Peyer's patch (tissue), 4 donors: ENCODE measurements around the gene RPL21.

Experiments used
- CTCF ChIP-seq, 6 experiments: fragments of 450-650 bp in 4 of 6; fragments of 200-600 bp in 2 of 6; sonication (generic) in 1 of 6; IDR thresholded peaks; one replicate each; pipeline ENCODE4 v1.5.1; 2017 to 2019; ENCODE audit warnings: antibody characterized with exemption in 6 of 6, mild to moderate bottlenecking in 3 of 6, moderate library complexity in 1 of 6
- POLR2A ChIP-seq, 2 donors: fragments of 450-650 bp; IDR thresholded peaks; one replicate each; pipeline ENCODE4 v1.5.1; 2017; ENCODE audit warnings: antibody characterized with exemption in 2 of 2, mild to moderate bottlenecking in 2 of 2, moderate library complexity in 2 of 2

DNA sequence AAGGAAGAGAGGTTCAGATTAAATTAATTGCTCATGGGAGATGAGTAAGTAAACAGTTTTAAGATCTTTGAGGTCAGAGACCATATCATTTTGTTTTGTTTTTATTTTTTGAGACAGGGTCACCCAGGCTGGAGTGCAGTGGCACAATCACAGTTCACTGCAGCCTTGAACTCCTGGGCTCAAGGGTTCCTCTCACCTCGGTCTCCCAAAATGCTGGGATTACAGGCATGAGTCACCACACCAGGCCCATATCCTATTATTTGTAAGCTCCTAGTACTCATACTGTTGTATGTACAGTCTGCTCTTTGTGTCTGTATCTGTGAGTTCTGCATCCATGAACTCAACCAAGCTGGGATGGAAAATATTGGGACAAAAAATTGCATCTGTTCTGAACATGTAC, 13.3 kb downstream of the RPL21 start:
- no peak for TF ChIP-seq CTCF (IDR thresholded peaks at IDR 0.05)
- TF ChIP-seq POLR2A (IDR thresholded peaks at IDR 0.05): no peak
